Calu3 (cell line): Measurements from ENCODE around the gene LCE1E. TPM values are rescaled to one million over a fixed set of nuclear protein-coding genes. Genes with fewer than 3 reads are reported as not detected.

Source experiments
- BruUV-seq: library from RNA; stranded (reverse); fragments of 400-500 nt; replicated peaks from 2 replicates; lab custom pipeline; 2021; lab: Mats Ljungman, UMichigan
- CTCF ChIA-PET: fragments of 300-600 bp; sonication (Branson Sonifier 250); formaldehyde crosslinking; loops from one replicate; lab custom pipeline; 2022; ENCODE audit warnings: antibody characterized with exemption; lab: Charles Lee
- DNase-seq: peaks from one replicate; pipeline ENCODE4 v3.0.0; 2022
- H3K27ac Mint-ChIP-seq: one replicate; pipeline ENCODE4 v1.8.0; 2022; ENCODE audit warnings: mixed read lengths; ENCODE audit not compliant: unreplicated experiment
- H3K27me3 Mint-ChIP-seq: one replicate; pipeline ENCODE4 v1.8.0; 2022; ENCODE audit warnings: mixed read lengths; ENCODE audit not compliant: unreplicated experiment
- H3K36me3 Mint-ChIP-seq: one replicate; pipeline ENCODE4 v1.8.0; 2022; ENCODE audit warnings: mild to moderate bottlenecking, moderate library complexity, mixed read lengths; ENCODE audit not compliant: insufficient read depth, unreplicated experiment
- H3K4me1 Mint-ChIP-seq: one replicate; pipeline ENCODE4 v1.8.0; 2022; ENCODE audit warnings: mild to moderate bottlenecking, low read depth, mixed read lengths; ENCODE audit not compliant: unreplicated experiment
- H3K4me3 Mint-ChIP-seq: one replicate; pipeline ENCODE4 v1.8.0; 2022; ENCODE audit warnings: mild to moderate bottlenecking, low read depth, moderate library complexity, mixed read lengths; ENCODE audit not compliant: unreplicated experiment
- H3K9me3 Mint-ChIP-seq: one replicate; pipeline ENCODE4 v1.8.0; 2022; ENCODE audit warnings: low read depth, mixed read lengths; ENCODE audit not compliant: unreplicated experiment
- CTCF ChIP-seq: fragments of 200-600 bp; IDR thresholded peaks from one replicate; pipeline ENCODE4 v1.8.0; 2022; ENCODE audit warnings: antibody characterized with exemption; ENCODE audit not compliant: unreplicated experiment
- intact Hi-C: fragments of 100-400 bp; cut with micrococcal nuclease; formaldehyde crosslinking; loops from one replicate; pipeline ENCODE4 v1.10.0; 2022; ENCODE audit not compliant: unreplicated experiment
- total RNA-seq: library from RNA; stranded (reverse); gene quantifications from 2 replicates; pipeline ENCODE4 v1.2.3, GENCODE V29; 2022

The LCE1E gene
- total RNA-seq, 1 experiment from 2014 or later: not detected

- Mint-ChIP-seq H3K9me3 (no peaks in the 10 kb centered on the region), H3K4me1 (no peaks in the 10 kb centered on the region), H3K27ac (no peak overlapping the region), H3K4me3 (no peak overlapping the region), H3K27me3 (peaks cover 50% of the 10 kb centered on the region), H3K36me3 (no peaks in the 10 kb centered on the region)
- CTCF ChIA-PET: no interaction called here
- no peak for DNase-seq
- no peak for TF ChIP-seq CTCF
- no TSS peak for BruUV-seq
- intact Hi-C loops: no loop called here
Observed at GRCh38 chr1:152817309-152817708, 31.3 kb downstream of the LCE1E start.

- Mint-ChIP-seq H3K9me3 (no peaks in the 10 kb centered on the region), H3K36me3 (no peaks in the 10 kb centered on the region), H3K4me1 (no peaks in the 10 kb centered on the region), H3K4me3 (no peak overlapping the region), H3K27me3 (peaks cover 55% of the 10 kb centered on the region), H3K27ac (no peak overlapping the region)
- CTCF ChIA-PET: no interaction called here
- no TSS peak for BruUV-seq
- intact Hi-C loops: no loop called here
- no peak for DNase-seq
- no peak for TF ChIP-seq CTCF
Observed at GRCh38 chr1:152823294-152823693, 37.2 kb downstream of the LCE1E start.

- H3K9me3 Mint-ChIP-seq: no peaks in the 10 kb centered on the region
- H3K4me1 Mint-ChIP-seq: no peaks in the 10 kb centered on the region
- no TSS peak for BruUV-seq
- peaks cover 54% of the 10 kb centered on the region for H3K27me3 Mint-ChIP-seq
- intact Hi-C loops: no loop called here
- CTCF ChIA-PET: no interaction called here
- no peak for TF ChIP-seq CTCF
- H3K36me3 Mint-ChIP-seq: no peaks in the 10 kb centered on the region
- no peak for DNase-seq
- H3K27ac Mint-ChIP-seq: no peak overlapping the region
- no peak overlapping the region for H3K4me3 Mint-ChIP-seq
Observed at GRCh38 chr1:152824964-152825363, 38.9 kb downstream of the LCE1E start.

GRCh38 chr1:152827173-152827572 is 41.1 kb downstream of the LCE1E start, which contains the start of gene LCE1A:
Gene LCE1A, plus strand, starts transcription at chr1:152827473. Its CDS starts 0 bp downstream, at chr1:152827473.
- CTCF ChIA-PET: no interaction called here
- DNase-seq: no peak
- intact Hi-C loops: no loop called here
- no peaks in the 10 kb centered on the region for H3K36me3 Mint-ChIP-seq
- H3K9me3 Mint-ChIP-seq: no peaks in the 10 kb centered on the region
- no peak within 1 kb of the TSS for H3K4me3 Mint-ChIP-seq
- BruUV-seq: no TSS peak
- peaks cover 62% of the 10 kb centered on the region for H3K27me3 Mint-ChIP-seq
- no peaks in the 10 kb centered on the region for H3K4me1 Mint-ChIP-seq
- TF ChIP-seq CTCF: no peak
- no peak within 1 kb of the TSS for H3K27ac Mint-ChIP-seq
